Activated CD4-positive, alpha-beta T cell treated with anti-CD3 and anti-CD28 coated beads for 1 hour (primary cell): ENCODE data around the gene NTHL1.

Source experiments
- DNase-seq: peaks from one replicate; pipeline ENCODE4 v3.0.0-alpha.2; 2020

Gene NTHL1

GRCh38 chr16:2047330-2048115 is at the start of gene NTHL1, which contains the start of gene TSC2:
Gene NTHL1 (minus strand): TSS chr16:2047834. CDS start chr16:2047823, 11 bp downstream.
Gene TSC2 (plus strand): TSS chr16:2047985. CDS start chr16:2048616, 631 bp downstream.
- peak; percentile 86 for DNase-seq

- DNase-seq, result no peak
Measured at GRCh38 chr16:2096853-2097595, 49.4 kb upstream of the NTHL1 start.

GRCh38 chr16:2095918-2096582 is 48.4 kb upstream of the NTHL1 start:
- DNase-seq, result no peak

GRCh38 chr16:2095315-2095853 is 47.8 kb upstream of the NTHL1 start:
- DNase-seq, result no peak

GRCh38 chr16:2093793-2094192 is 46.2 kb upstream of the NTHL1 start:
- DNase-seq, result no peak

- no peak for DNase-seq
Measured at GRCh38 chr16:2092866-2093265, 45.2 kb upstream of the NTHL1 start.

- DNase-seq, result no peak
Measured at GRCh38 chr16:2092256-2092620, 44.6 kb upstream of the NTHL1 start.

GRCh38 chr16:2091547-2092255 is 44.1 kb upstream of the NTHL1 start:
- DNase-seq, result no peak

GRCh38 chr16:2090777-2091546 is 43.3 kb upstream of the NTHL1 start:
- no peak for DNase-seq

- no peak for DNase-seq
Measured at GRCh38 chr16:2090481-2090776, 42.8 kb upstream of the NTHL1 start.

- DNase-seq, result no peak
Measured at GRCh38 chr16:2089706-2090480, 42.3 kb upstream of the NTHL1 start.

GRCh38 chr16:2088759-2089358 is 41.2 kb upstream of the NTHL1 start:
- DNase-seq, result no peak

GRCh38 chr16:2087748-2088631 is 40.4 kb upstream of the NTHL1 start:
- no peak for DNase-seq

- no peak for DNase-seq
Measured at GRCh38 chr16:2086812-2087747, 39.4 kb upstream of the NTHL1 start.

- no peak for DNase-seq
Measured at GRCh38 chr16:2086106-2086742, 38.6 kb upstream of the NTHL1 start.

GRCh38 chr16:2085669-2086068 is 38.0 kb upstream of the NTHL1 start:
- no peak for DNase-seq

GRCh38 chr16:2084895-2085625 is 37.4 kb upstream of the NTHL1 start:
- DNase-seq, result no peak
